Measurements from ENCODE around the gene CLDN25. TPM values are rescaled to one million over a fixed set of nuclear protein-coding genes. Genes with fewer than 3 reads are reported as not detected.

CLDN25 gene
- polyA plus RNA-seq, 1 donor: not detected

- WGBS (ENCODE audit: insufficient coverage, low lambda C conversion rate): 80% methylated on average over 1 of the region's 2 CpGs
- peak; percentile 61 to 74 for DNase-seq
- H3K4me3 ChIP-seq (ENCODE audit: low read length): no peak overlapping the region
- no peaks in the 10 kb centered on the region for H3K27me3 ChIP-seq (ENCODE audit: control insufficient read depth, insufficient read depth, low read length)
- peaks cover 5% of the 10 kb centered on the region for H3K4me1 ChIP-seq (ENCODE audit: control insufficient read depth, insufficient read depth, low read length)
- no peaks in the 10 kb centered on the region for H3K9me3 ChIP-seq (ENCODE audit: control insufficient read depth, low read depth, low read length)
- peaks cover 39% of the 10 kb centered on the region for H3K36me3 ChIP-seq (ENCODE audit: control insufficient read depth, insufficient read depth, low read length)
- peak overlapping the region; percentile 58 for H3K27ac ChIP-seq (ENCODE audit: low read length)
These were observed 26.8 kb downstream of the CLDN25 start for GRCh38 chr11:113806406-113806805.

GRCh38 chr11:113808931-113809330, 29.3 kb downstream of the CLDN25 start:
- H3K36me3 ChIP-seq (ENCODE audit: control insufficient read depth, insufficient read depth, low read length): peaks cover 22% of the 10 kb centered on the region
- H3K27ac ChIP-seq (ENCODE audit: low read length): peak overlapping the region; percentile 59
- peaks cover 5% of the 10 kb centered on the region for H3K4me1 ChIP-seq (ENCODE audit: control insufficient read depth, insufficient read depth, low read length)
- 60% methylated on average over 1 of the region's 2 CpGs for WGBS (ENCODE audit: insufficient coverage, low lambda C conversion rate)
- no peaks in the 10 kb centered on the region for H3K27me3 ChIP-seq (ENCODE audit: control insufficient read depth, insufficient read depth, low read length)
- peak; percentile 9 to 33 for DNase-seq
- H3K4me3 ChIP-seq (ENCODE audit: low read length): no peak overlapping the region
- no peaks in the 10 kb centered on the region for H3K9me3 ChIP-seq (ENCODE audit: control insufficient read depth, low read depth, low read length)

- Histone ChIP-seq H3K36me3 (ENCODE audit: control insufficient read depth, insufficient read depth, low read length) (peaks cover 16% of the 10 kb centered on the region), H3K9me3 (ENCODE audit: control insufficient read depth, low read depth, low read length) (no peaks in the 10 kb centered on the region)
These were observed 34.6 kb downstream of the CLDN25 start for GRCh38 chr11:113814181-113814580.

GRCh38 chr11:113817162-113817561, 37.6 kb downstream of the CLDN25 start:
- no peak overlapping the region for H3K4me3 ChIP-seq (ENCODE audit: low read length)
- no peaks in the 10 kb centered on the region for H3K4me1 ChIP-seq (ENCODE audit: control insufficient read depth, insufficient read depth, low read length)
- H3K36me3 ChIP-seq (ENCODE audit: control insufficient read depth, insufficient read depth, low read length): peaks cover 32% of the 10 kb centered on the region
- no CpG with 5 or more reads among the region's 1 CpG for WGBS (ENCODE audit: insufficient coverage, low lambda C conversion rate)
- no peak for DNase-seq
- H3K27me3 ChIP-seq (ENCODE audit: control insufficient read depth, insufficient read depth, low read length): no peaks in the 10 kb centered on the region
- H3K9me3 ChIP-seq (ENCODE audit: control insufficient read depth, low read depth, low read length): no peaks in the 10 kb centered on the region
- no peak overlapping the region for H3K27ac ChIP-seq (ENCODE audit: low read length)

More at GRCh38 chr11:113814181-113814580, 34.6 kb downstream of the CLDN25 start:
- Histone ChIP-seq H3K4me1 (ENCODE audit: control insufficient read depth, insufficient read depth, low read length) (no peaks in the 10 kb centered on the region), H3K27me3 (ENCODE audit: control insufficient read depth, insufficient read depth, low read length) (no peaks in the 10 kb centered on the region), H3K4me3 (ENCODE audit: low read length) (no peak overlapping the region), H3K27ac (ENCODE audit: low read length) (no peak overlapping the region)
- no peak for DNase-seq

GRCh38 chr11:113817626-113818025, 38.0 kb downstream of the CLDN25 start:
- no peak for DNase-seq
- Histone ChIP-seq H3K27me3 (ENCODE audit: control insufficient read depth, insufficient read depth, low read length) (no peaks in the 10 kb centered on the region), H3K4me3 (ENCODE audit: low read length) (no peak overlapping the region), H3K36me3 (ENCODE audit: control insufficient read depth, insufficient read depth, low read length) (peaks cover 32% of the 10 kb centered on the region), H3K9me3 (ENCODE audit: control insufficient read depth, low read depth, low read length) (no peaks in the 10 kb centered on the region), H3K27ac (ENCODE audit: low read length) (no peak overlapping the region), H3K4me1 (ENCODE audit: control insufficient read depth, insufficient read depth, low read length) (no peaks in the 10 kb centered on the region)
- WGBS (ENCODE audit: insufficient coverage, low lambda C conversion rate): no CpG with 5 or more reads among the region's 6 CpGs

GRCh38 chr11:113818426-113818825, 38.8 kb downstream of the CLDN25 start:
- WGBS (ENCODE audit: insufficient coverage, low lambda C conversion rate): no CpG with 5 or more reads among the region's 3 CpGs
- DNase-seq: peak in 1 of 2 donors; percentile 22
- Histone ChIP-seq H3K27ac (ENCODE audit: low read length) (no peak overlapping the region), H3K9me3 (ENCODE audit: control insufficient read depth, low read depth, low read length) (no peaks in the 10 kb centered on the region), H3K4me3 (ENCODE audit: low read length) (no peak overlapping the region), H3K36me3 (ENCODE audit: control insufficient read depth, insufficient read depth, low read length) (peaks cover 33% of the 10 kb centered on the region), H3K27me3 (ENCODE audit: control insufficient read depth, insufficient read depth, low read length) (no peaks in the 10 kb centered on the region), H3K4me1 (ENCODE audit: control insufficient read depth, insufficient read depth, low read length) (no peaks in the 10 kb centered on the region)

GRCh38 chr11:113827477-113827876, 47.9 kb downstream of the CLDN25 start:
- H3K27ac ChIP-seq (ENCODE audit: low read length): no peak overlapping the region
- no peaks in the 10 kb centered on the region for H3K9me3 ChIP-seq (ENCODE audit: control insufficient read depth, low read depth, low read length)
- DNase-seq: no peak
- no peaks in the 10 kb centered on the region for H3K4me1 ChIP-seq (ENCODE audit: control insufficient read depth, insufficient read depth, low read length)
- WGBS (ENCODE audit: insufficient coverage, low lambda C conversion rate): 100% methylated on average over 1 of the region's 3 CpGs
- H3K36me3 ChIP-seq (ENCODE audit: control insufficient read depth, insufficient read depth, low read length): peaks cover 31% of the 10 kb centered on the region
- H3K27me3 ChIP-seq (ENCODE audit: control insufficient read depth, insufficient read depth, low read length): no peaks in the 10 kb centered on the region
- no peak overlapping the region for H3K4me3 ChIP-seq (ENCODE audit: low read length)

GRCh38 chr11:113828191-113828590, 48.6 kb downstream of the CLDN25 start:
- no peaks in the 10 kb centered on the region for H3K27me3 ChIP-seq (ENCODE audit: control insufficient read depth, insufficient read depth, low read length)
- H3K4me1 ChIP-seq (ENCODE audit: control insufficient read depth, insufficient read depth, low read length): no peaks in the 10 kb centered on the region
- H3K4me3 ChIP-seq (ENCODE audit: low read length): no peak overlapping the region
- no CpG with 5 or more reads among the region's 1 CpG for WGBS (ENCODE audit: insufficient coverage, low lambda C conversion rate)
- DNase-seq: no peak
- H3K9me3 ChIP-seq (ENCODE audit: control insufficient read depth, low read depth, low read length): no peaks in the 10 kb centered on the region
- no peak overlapping the region for H3K27ac ChIP-seq (ENCODE audit: low read length)
- peaks cover 32% of the 10 kb centered on the region for H3K36me3 ChIP-seq (ENCODE audit: control insufficient read depth, insufficient read depth, low read length)

GRCh38 chr11:113829751-113830150, 50.2 kb downstream of the CLDN25 start:
- H3K4me1 ChIP-seq (ENCODE audit: control insufficient read depth, insufficient read depth, low read length): no peaks in the 10 kb centered on the region
- no peak for DNase-seq
- no peaks in the 10 kb centered on the region for H3K9me3 ChIP-seq (ENCODE audit: control insufficient read depth, low read depth, low read length)
- WGBS (ENCODE audit: insufficient coverage, low lambda C conversion rate): 100% methylated on average over 1 of the region's 2 CpGs
- H3K4me3 ChIP-seq (ENCODE audit: low read length): no peak overlapping the region
- H3K27ac ChIP-seq (ENCODE audit: low read length): no peak overlapping the region
- no peaks in the 10 kb centered on the region for H3K27me3 ChIP-seq (ENCODE audit: control insufficient read depth, insufficient read depth, low read length)
- peaks cover 35% of the 10 kb centered on the region for H3K36me3 ChIP-seq (ENCODE audit: control insufficient read depth, insufficient read depth, low read length)

Measured in large intestine (tissue), 3 donors.